Parathyroid adenoma (tissue), 2 donors: Measurements from ENCODE around the gene FFAR3.

Source experiments
- H2AFZ ChIP-seq: fragments of 300-600 bp; sonication (generic); one replicate; pipeline ENCODE4 v1.7.0; 2017; ENCODE audit warnings: antibody characterized with exemption, mild to moderate bottlenecking
- H3K27ac ChIP-seq: fragments of 300-600 bp; sonication (generic); one replicate; pipeline ENCODE4 v1.7.0; 2017
- H3K27me3 ChIP-seq: fragments of 300-600 bp; sonication (generic); one replicate; pipeline ENCODE4 v1.7.0; 2017; ENCODE audit warnings: low read length; ENCODE audit not compliant: control insufficient read depth, insufficient read depth
- H3K36me3 ChIP-seq: fragments of 300-600 bp; sonication (generic); one replicate; pipeline ENCODE4 v1.7.0; 2017; ENCODE audit warnings: low read length; ENCODE audit not compliant: control insufficient read depth, insufficient read depth
- H3K4me1 ChIP-seq: fragments of 300-600 bp; sonication (generic); one replicate; pipeline ENCODE4 v1.7.0; 2017; ENCODE audit warnings: control low read depth
- H3K4me2 ChIP-seq: fragments of 300-600 bp; sonication (generic); one replicate; pipeline ENCODE4 v1.7.0; 2017; ENCODE audit warnings: low read length
- H3K4me3 ChIP-seq: fragments of 300-600 bp; sonication (generic); one replicate; pipeline ENCODE4 v1.7.0; 2017; ENCODE audit warnings: low read depth, low read length
- H3K79me2 ChIP-seq: fragments of 300-600 bp; sonication (generic); one replicate; pipeline ENCODE4 v1.7.0; 2017; ENCODE audit warnings: control low read depth
- H3K9ac ChIP-seq: fragments of 300-600 bp; sonication (generic); one replicate; pipeline ENCODE4 v1.7.0; 2017; ENCODE audit warnings: mild to moderate bottlenecking
- H3K9me3 ChIP-seq: fragments of 300-600 bp; sonication (generic); one replicate; pipeline ENCODE4 v1.7.0; 2017; ENCODE audit warnings: low read length; ENCODE audit not compliant: control insufficient read depth
- TF ChIP-seq, protein P1 (sequence below): fragments of 300-600 bp; sonication (generic); IDR thresholded peaks from one replicate; pipeline ENCODE4 v1.7.0; 2017; ENCODE audit warnings: antibody characterized with exemption, mild to moderate bottlenecking
- donor health status: primary hyperparathyroidism.

FFAR3 gene

DNA sequence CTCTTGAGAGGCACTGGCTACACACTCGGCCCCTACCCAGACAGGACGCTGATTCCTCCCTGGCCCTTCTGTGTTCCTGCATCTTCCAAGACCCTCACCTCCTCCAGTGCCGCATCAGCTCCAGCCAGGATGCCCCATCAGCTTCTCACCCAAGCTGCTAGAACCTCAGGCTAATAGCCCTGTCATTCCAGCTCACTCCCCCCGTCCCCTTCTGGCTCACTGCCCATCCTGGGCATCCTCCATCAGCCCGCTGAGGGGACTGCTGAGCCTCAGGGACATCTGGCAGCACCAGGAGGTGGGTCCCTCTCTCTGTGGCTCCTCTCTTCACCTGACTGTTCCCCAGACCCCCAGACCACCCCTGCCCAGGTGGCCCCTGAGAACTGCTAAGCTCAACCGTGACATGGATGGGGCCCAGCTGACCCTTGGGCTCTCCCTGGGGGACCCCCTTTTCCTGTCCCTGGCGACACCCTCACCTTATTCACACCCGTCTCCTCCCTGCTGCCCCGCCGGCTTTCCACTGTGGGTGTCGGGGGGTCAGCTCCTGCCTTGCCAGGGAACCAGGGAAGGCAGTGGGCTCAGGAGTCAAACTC, 4.8 kb downstream of the FFAR3 start:
- TF ChIP-seq, protein P1, sequence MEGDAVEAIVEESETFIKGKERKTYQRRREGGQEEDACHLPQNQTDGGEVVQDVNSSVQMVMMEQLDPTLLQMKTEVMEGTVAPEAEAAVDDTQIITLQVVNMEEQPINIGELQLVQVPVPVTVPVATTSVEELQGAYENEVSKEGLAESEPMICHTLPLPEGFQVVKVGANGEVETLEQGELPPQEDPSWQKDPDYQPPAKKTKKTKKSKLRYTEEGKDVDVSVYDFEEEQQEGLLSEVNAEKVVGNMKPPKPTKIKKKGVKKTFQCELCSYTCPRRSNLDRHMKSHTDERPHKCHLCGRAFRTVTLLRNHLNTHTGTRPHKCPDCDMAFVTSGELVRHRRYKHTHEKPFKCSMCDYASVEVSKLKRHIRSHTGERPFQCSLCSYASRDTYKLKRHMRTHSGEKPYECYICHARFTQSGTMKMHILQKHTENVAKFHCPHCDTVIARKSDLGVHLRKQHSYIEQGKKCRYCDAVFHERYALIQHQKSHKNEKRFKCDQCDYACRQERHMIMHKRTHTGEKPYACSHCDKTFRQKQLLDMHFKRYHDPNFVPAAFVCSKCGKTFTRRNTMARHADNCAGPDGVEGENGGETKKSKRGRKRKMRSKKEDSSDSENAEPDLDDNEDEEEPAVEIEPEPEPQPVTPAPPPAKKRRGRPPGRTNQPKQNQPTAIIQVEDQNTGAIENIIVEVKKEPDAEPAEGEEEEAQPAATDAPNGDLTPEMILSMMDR, result no peak
- H3K4me3 ChIP-seq, result no peak overlapping the region
- no peaks in the 10 kb centered on the region for H3K27me3 ChIP-seq
- H2AFZ ChIP-seq, result no peak overlapping the region
- H3K36me3 ChIP-seq, result no peaks in the 10 kb centered on the region
- H3K4me1 ChIP-seq, result no peaks in the 10 kb centered on the region
- H3K79me2 ChIP-seq, result no peaks in the 10 kb centered on the region
- no peak overlapping the region for H3K4me2 ChIP-seq
- no peaks in the 10 kb centered on the region for H3K9me3 ChIP-seq
- H3K27ac ChIP-seq, result no peak overlapping the region
- H3K9ac ChIP-seq, result no peak overlapping the region

DNA sequence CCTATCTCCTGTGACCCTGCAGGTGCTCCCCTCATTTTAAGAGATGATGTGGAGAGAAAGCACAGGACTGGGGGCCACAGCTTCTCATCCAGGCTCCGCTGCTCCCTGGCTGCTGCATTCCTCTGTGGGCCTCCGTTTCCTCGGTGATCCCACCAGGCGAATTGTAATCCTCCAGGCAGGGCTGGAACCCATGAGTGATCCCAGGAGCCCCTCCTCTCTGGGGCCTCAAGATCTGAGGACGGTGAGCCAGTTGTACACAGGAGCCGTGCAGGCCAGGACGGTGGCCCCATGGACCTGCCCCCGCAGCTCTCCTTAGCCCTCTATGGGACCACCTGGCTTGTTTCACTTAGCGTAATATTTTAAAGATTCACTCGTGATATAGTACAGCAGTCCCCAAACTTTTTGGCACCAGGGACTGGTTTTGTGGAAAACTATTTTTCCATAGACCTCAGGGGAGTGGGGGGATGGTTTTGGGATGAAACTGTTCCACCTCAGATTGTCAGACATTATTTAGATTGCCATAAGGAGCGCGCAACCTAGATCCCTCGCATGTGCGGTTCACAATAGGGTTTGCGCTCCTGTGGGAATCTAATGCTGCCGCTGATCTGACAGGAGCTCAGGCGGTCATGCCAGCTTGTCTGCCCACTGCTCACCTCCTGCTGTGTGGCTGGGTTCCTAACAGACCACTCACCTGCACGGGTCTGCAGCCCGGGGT, 5.6 kb downstream of the FFAR3 start:
- H2AFZ ChIP-seq, result no peak overlapping the region
- TF ChIP-seq, protein P1, result no peak
- no peak overlapping the region for H3K27ac ChIP-seq
- H3K27me3 ChIP-seq, result no peaks in the 10 kb centered on the region
- no peak overlapping the region for H3K9ac ChIP-seq
- no peaks in the 10 kb centered on the region for H3K4me1 ChIP-seq
- no peak overlapping the region for H3K4me2 ChIP-seq
- no peaks in the 10 kb centered on the region for H3K36me3 ChIP-seq
- no peaks in the 10 kb centered on the region for H3K9me3 ChIP-seq
- no peak overlapping the region for H3K4me3 ChIP-seq
- H3K79me2 ChIP-seq, result no peaks in the 10 kb centered on the region

DNA sequence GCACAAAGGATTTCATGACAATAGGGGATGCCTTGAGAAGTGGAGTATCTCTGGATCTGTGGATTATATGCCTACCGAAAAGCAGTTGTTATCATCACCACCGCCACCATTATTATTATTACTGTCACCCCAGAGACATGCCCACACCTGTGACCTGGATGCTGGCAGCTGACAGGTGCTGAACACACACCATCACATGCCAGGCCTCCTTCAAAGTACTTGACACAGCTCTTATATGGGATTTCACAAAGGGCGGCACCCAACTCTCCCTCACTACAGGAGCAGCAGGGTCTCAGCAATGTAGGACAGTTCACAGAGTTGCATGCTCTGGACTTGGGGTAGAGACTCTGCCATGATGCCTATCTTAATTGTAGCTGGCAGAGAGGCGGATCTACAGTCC, 7.0 kb downstream of the FFAR3 start:
- no peaks in the 10 kb centered on the region for H3K9me3 ChIP-seq
- TF ChIP-seq, protein P1, result no peak
- H2AFZ ChIP-seq, result no peak overlapping the region
- H3K27me3 ChIP-seq, result no peaks in the 10 kb centered on the region
- H3K27ac ChIP-seq, result no peak overlapping the region
- H3K36me3 ChIP-seq, result no peaks in the 10 kb centered on the region
- no peak overlapping the region for H3K9ac ChIP-seq
- no peak overlapping the region for H3K4me2 ChIP-seq
- no peaks in the 10 kb centered on the region for H3K4me1 ChIP-seq
- no peak overlapping the region for H3K4me3 ChIP-seq
- H3K79me2 ChIP-seq, result no peaks in the 10 kb centered on the region

DNA sequence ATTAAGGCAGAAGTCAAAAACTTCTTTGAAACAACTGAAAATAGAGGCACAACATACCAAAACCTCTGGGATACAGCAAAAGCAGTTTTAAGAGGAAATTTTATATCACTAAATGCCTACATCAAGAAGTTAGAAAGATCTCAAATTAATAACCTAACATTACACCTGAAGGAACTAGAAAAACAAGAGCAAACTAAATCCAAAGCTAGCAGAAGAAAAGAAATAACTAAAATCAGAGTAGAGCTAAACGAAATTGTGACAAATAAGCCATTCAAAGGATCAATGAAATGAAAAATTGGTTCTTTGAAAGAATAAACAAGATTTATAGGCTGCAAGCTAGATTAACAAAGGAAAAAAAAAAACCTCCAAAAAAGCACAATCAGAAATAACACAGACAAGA, 10.1 kb downstream of the FFAR3 start:
- Histone ChIP-seq H3K79me2 (no peaks in the 10 kb centered on the region), H3K4me1 (peaks cover 4% of the 10 kb centered on the region), H3K27me3 (no peaks in the 10 kb centered on the region)

More for the DNA sequence above, 10.1 kb downstream of the FFAR3 start:
- Histone ChIP-seq H3K36me3 (no peaks in the 10 kb centered on the region), H3K9ac (no peak overlapping the region), H3K4me3 (no peak overlapping the region), H3K4me2 (no peak overlapping the region), H3K27ac (no peak overlapping the region), H2AFZ (no peak overlapping the region), H3K9me3 (no peaks in the 10 kb centered on the region)
- TF ChIP-seq, protein P1, result no peak
